Lower leg skin (tissue), 4 donors: Measurements from ENCODE around the gene MRPS5. TPM values are rescaled to one million over a fixed set of nuclear protein-coding genes. Genes with fewer than 3 reads are reported as not detected.
A peak's percentile ranks its signal among the peaks of the same experiment; 100 is the strongest.

ENCODE experiments used
- DNase-seq, 2 donors: peaks; one replicate each; pipeline ENCODE4 v3.0.0-alpha.2; 2019; ENCODE audit warnings: low spot score in 2 of 2
- H3K4me3 ChIP-seq: fragments of 200-600 bp; sonication (generic); 2 replicates; pipeline ENCODE4 v1.5.1; 2017; ENCODE audit warnings: mild to moderate bottlenecking, low read depth; ENCODE audit not compliant: poor library complexity, severe bottlenecking
- CTCF ChIP-seq, 3 donors: fragments of 450-650 bp; IDR thresholded peaks; one replicate each; pipeline ENCODE4 v1.5.1; 2016; ENCODE audit warnings: antibody characterized with exemption in 3 of 3, mild to moderate bottlenecking in 3 of 3, moderate library complexity in 2 of 3
- POLR2A ChIP-seq, 2 donors: fragments of 450-650 bp; IDR thresholded peaks; one replicate each; pipeline ENCODE4 v1.6.1; 2016 to 2017; ENCODE audit warnings: antibody characterized with exemption in 2 of 2, mild to moderate bottlenecking in 1 of 2, moderate library complexity in 1 of 2
- WGBS, 2 donors: methylation state at CpG; one replicate each; pipeline ENCODE4 v1.1.5; 2018; 5-methylcytosine and 5-hydroxymethylcytosine counted together
- intact Hi-C: fragments of 100-400 bp; cut with DNase I; formaldehyde crosslinking; loops from one replicate; pipeline ENCODE4 v1.15.0; 2023; ENCODE audit warnings: low total_unique reads
- total RNA-seq, 4 donors: library from RNA; depleted of rRNA; stranded (reverse); fragments of >200 nt; gene quantifications; one replicate each; pipeline ENCODE4 v1.1.0, GENCODE V29; 2016

MRPS5 gene
- total RNA-seq, 4 donors from 2014 or later = 24.0 to 33.6 (median 29.4) TPM

GRCh38 chr2:95082477-95082876, 39.1 kb downstream of the MRPS5 start:
- intact Hi-C loops = no loop called here
- no peak overlapping the region for H3K4me3 ChIP-seq
- WGBS, 2 donors = 96 to 97% methylated on average over 2 of the region's 2 CpGs
- TF ChIP-seq POLR2A (IDR thresholded peaks at IDR 0.05) = no peak
- no peak for DNase-seq

- H3K4me3 ChIP-seq = no peak overlapping the region
- DNase-seq = no peak
- TF ChIP-seq POLR2A (IDR thresholded peaks at IDR 0.05) (no peak), CTCF (IDR thresholded peaks at IDR 0.05) (no peak)
- intact Hi-C loops = no loop called here
- WGBS, 2 donors = 42 to 51% methylated on average over 7 of the region's 7 CpGs
These were observed 42.4 kb downstream of the MRPS5 start for GRCh38 chr2:95079199-95079683.

- no peak overlapping the region for H3K4me3 ChIP-seq
- TF ChIP-seq POLR2A (IDR thresholded peaks at IDR 0.05) (no peak), CTCF (IDR thresholded peaks at IDR 0.05) (no peak)
- no peak for DNase-seq
- 42 to 45% methylated on average over 10 of the region's 10 CpGs for WGBS, 2 donors
- intact Hi-C loops = no loop called here
These were observed 43.6 kb downstream of the MRPS5 start for GRCh38 chr2:95077861-95078603.

- DNase-seq = no peak
- TF ChIP-seq CTCF (IDR thresholded peaks at IDR 0.05) (no peak), POLR2A (IDR thresholded peaks at IDR 0.05) (no peak)
- H3K4me3 ChIP-seq = no peak overlapping the region
- intact Hi-C loops = no loop called here
- WGBS, 2 donors = 25 to 29% methylated on average over 3 of the region's 3 CpGs
These were observed 44.1 kb downstream of the MRPS5 start for GRCh38 chr2:95077530-95077825.

GRCh38 chr2:95076705-95077529, 44.7 kb downstream of the MRPS5 start:
- TF ChIP-seq CTCF (IDR thresholded peaks at IDR 0.05) (peak in 1 of 3 donors; percentile 28), POLR2A (IDR thresholded peaks at IDR 0.05) (no peak)
- peak; percentile 43 to 93 for DNase-seq
- WGBS, 2 donors = 7 to 24% methylated on average over 11 to 44 of the region's 44 CpGs
- H3K4me3 ChIP-seq = no peak overlapping the region
- intact Hi-C loops = no loop called here

DNA sequence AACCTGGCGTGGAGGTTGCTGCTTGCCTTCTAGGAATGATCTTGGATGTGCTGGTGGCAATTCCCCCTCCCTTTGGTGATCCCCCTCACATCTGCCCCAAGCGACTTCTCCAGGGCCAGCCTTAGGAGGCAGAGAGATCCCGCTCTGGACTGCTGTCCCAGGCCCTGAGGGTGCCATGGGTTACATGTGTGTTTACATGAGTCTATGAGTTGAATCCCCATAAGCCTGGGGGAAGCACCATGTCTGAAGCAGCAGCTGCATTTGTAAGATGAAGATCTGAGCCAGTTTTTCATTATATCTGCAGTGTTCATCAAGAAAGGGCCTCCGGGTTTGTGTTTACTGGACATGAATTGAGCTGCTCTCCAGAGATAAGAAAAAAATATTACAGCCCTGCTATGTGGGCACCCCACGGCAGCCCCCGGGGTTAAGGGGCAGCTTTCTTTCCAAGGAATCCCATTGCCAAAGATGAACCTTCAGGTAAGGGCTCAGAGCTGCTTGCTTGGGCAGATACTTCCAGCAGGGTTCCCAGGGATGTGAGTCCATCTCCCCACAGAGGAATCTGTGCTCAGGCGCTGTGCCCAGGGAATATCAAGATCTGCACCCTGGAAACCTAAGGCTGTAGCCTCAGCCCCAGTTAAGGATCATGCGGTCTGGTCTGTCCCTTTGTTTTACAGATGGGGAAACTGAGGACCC, 46.0 kb downstream of the MRPS5 start:
- DNase-seq = no peak
- 77 to 78% methylated on average over 8 of the region's 8 CpGs for WGBS, 2 donors
- no peak overlapping the region for H3K4me3 ChIP-seq
- intact Hi-C loops = no loop called here
- TF ChIP-seq CTCF (IDR thresholded peaks at IDR 0.05) (no peak), POLR2A (IDR thresholded peaks at IDR 0.05) (no peak)
